Measurements from ENCODE around the gene NUPR1.
"Not testable (repeated sequence)": the region's sequence is repeated elsewhere in the genome, so short reads cannot be mapped to it uniquely, and the experiment has no call there.

NUPR1 gene

GRCh38 chr16:28497386-28497785 lies 41.4 kb downstream of the NUPR1 start:
- no peak for DNase-seq

- no peak for DNase-seq
Observed at GRCh38 chr16:28496844-28497243, 41.9 kb downstream of the NUPR1 start.

GRCh38 chr16:28495795-28496749 lies 42.7 kb downstream of the NUPR1 start:
- DNase-seq, result no peak

- no peak for DNase-seq
Observed at GRCh38 chr16:28495098-28495793, 43.5 kb downstream of the NUPR1 start.

- DNase-seq, result no peak
Observed at GRCh38 chr16:28494121-28494851, 44.5 kb downstream of the NUPR1 start, which contains the start of gene APOBR. Gene APOBR, plus strand, starts transcription at chr16:28494643. Its CDS starts 39 bp downstream, at chr16:28494682.

GRCh38 chr16:28492511-28492910 lies 46.3 kb downstream of the NUPR1 start:
- DNase-seq, result no peak

GRCh38 chr16:28491970-28492474 lies 46.8 kb downstream of the NUPR1 start, which contains the start of gene CLN3:
Gene CLN3, minus strand, starts transcription at chr16:28492074. Its CDS starts 315 bp downstream, at chr16:28491759.
- peak; percentile 96 for DNase-seq

GRCh38 chr16:28491230-28491969 lies 47.4 kb downstream of the NUPR1 start:
- DNase-seq, result peak; percentile 40

GRCh38 chr16:28486266-28486665 lies 52.5 kb downstream of the NUPR1 start:
- DNase-seq, result no peak

GRCh38 chr16:28483361-28483760 lies 55.4 kb downstream of the NUPR1 start:
- not testable (repeated sequence) for DNase-seq

Data from NCI-H510A treated with DMSO at 0.1 percent for 48 hours (cell line).